K562 (cell line): Measurements from ENCODE around the gene UBXN2A. TPM values are rescaled to one million over a fixed set of nuclear protein-coding genes. Genes with fewer than 3 reads are reported as not detected.
A peak's percentile ranks its signal among the peaks of the same experiment; 100 is the strongest.

ENCODE experiments used
- CCAR2 ChIP-seq: fragments of 200-400 bp; formaldehyde crosslinking; IDR thresholded peaks from 2 replicates; pipeline ENCODE4 v1.6.1; 2017; ENCODE audit warnings: mild to moderate bottlenecking, low read depth, low read length
- FOXJ2 ChIP-seq: fragments of 200-800 bp; sonication (Bioruptor generic); IDR thresholded peaks from 2 replicates; pipeline ENCODE4 v1.6.1; 2016; ENCODE audit warnings: missing genetic modification characterization, missing compliant biosample characterization
- FOXP1 ChIP-seq: sonication (generic); formaldehyde crosslinking; IDR thresholded peaks from 2 replicates; pipeline ENCODE4 v1.8.0; 2022; ENCODE audit warnings: mild to moderate bottlenecking, missing genetic modification reagents
- KLF6 ChIP-seq: fragments of 250-450 bp; sonication (Bioruptor Pico); IDR thresholded peaks from 2 replicates; pipeline ENCODE4 v1.4.0; 2020; ENCODE audit warnings: mild to moderate bottlenecking, moderate library complexity, borderline replicate concordance
- LARP7 ChIP-seq: fragments of 450-650 bp; IDR thresholded peaks from 2 replicates; pipeline ENCODE4 v1.6.1; 2016
- MAFF ChIP-seq: IDR thresholded peaks from 2 replicates; pipeline ENCODE4 v1.6.1; 2012; ENCODE audit warnings: low read length, improper control_type of control experiment
- MTA2 ChIP-seq: fragments of 450-650 bp; IDR thresholded peaks from 2 replicates; pipeline ENCODE4 v1.6.1; 2016; ENCODE audit warnings: low read depth
- NFE2L1 ChIP-seq: fragments of 450-650 bp; IDR thresholded peaks from 2 replicates; pipeline ENCODE4 v1.6.1; 2016; ENCODE audit warnings: missing genetic modification characterization, low read depth, mild to moderate bottlenecking, missing compliant biosample characterization, moderate library complexity, borderline replicate concordance
- NFRKB ChIP-seq: fragments of 450-650 bp; IDR thresholded peaks from 2 replicates; pipeline ENCODE4 v1.6.1; 2016; ENCODE audit warnings: low read depth
- NKRF ChIP-seq: fragments of 450-650 bp; IDR thresholded peaks from 2 replicates; pipeline ENCODE4 v1.6.1; 2016; ENCODE audit warnings: borderline replicate concordance
- RNF219 ChIP-seq: fragments of 250-450 bp; sonication (Bioruptor Pico); IDR thresholded peaks from 2 replicates; pipeline ENCODE4 v1.5.0; 2022; ENCODE audit warnings: mild to moderate bottlenecking
- TRIM28 ChIP-seq: fragments of 450-650 bp; IDR thresholded peaks from 2 replicates; pipeline ENCODE4 v1.6.1; 2017
- ZBTB11 ChIP-seq, 3 experiments: fragments of 200-800 bp in 1 of 3; fragments of 250-450 bp in 1 of 3; fragments of 450-650 bp in 1 of 3; sonication (Bioruptor Pico) in 1 of 3; sonication (Bioruptor generic) in 1 of 3; formaldehyde crosslinking in 1 of 3; IDR thresholded peaks; 2 replicates each; pipeline versions ENCODE4 v1.6.1 to v1.8.0; 2016 to 2022; ENCODE audit warnings: mild to moderate bottlenecking in 2 of 3, missing genetic modification characterization in 2 of 3, missing compliant biosample characterization in 1 of 3, moderate library complexity in 1 of 3
- ZBTB7A ChIP-seq: IDR thresholded peaks from 2 replicates; pipeline ENCODE4 v1.6.1; 2011; ENCODE audit warnings: low read depth, mild to moderate bottlenecking, low read length, moderate library complexity, borderline replicate concordance; ENCODE audit not compliant: control insufficient read depth
- ZBTB8A ChIP-seq: fragments of 450-650 bp; IDR thresholded peaks from 2 replicates; pipeline ENCODE4 v1.6.1; 2018; ENCODE audit warnings: mild to moderate bottlenecking, moderate library complexity; ENCODE audit not compliant: partially characterized antibody
- ZFP30 ChIP-seq: fragments of 250-450 bp; sonication (Bioruptor Pico); IDR thresholded peaks from 2 replicates; pipeline ENCODE4 v1.8.0; 2022; ENCODE audit warnings: moderate library complexity, mild to moderate bottlenecking, inconsistent platforms, borderline replicate concordance
- ZFX ChIP-seq: sonication (generic); formaldehyde crosslinking; IDR thresholded peaks from 2 replicates; pipeline ENCODE4 v1.8.0; 2022; ENCODE audit warnings: mild to moderate bottlenecking, missing genetic modification reagents, moderate library complexity
- ZNF274 ChIP-seq: IDR thresholded peaks from 2 replicates; pipeline ENCODE4 v1.6.1; 2011; ENCODE audit warnings: low read depth, mild to moderate bottlenecking, low read length, moderate library complexity, borderline replicate concordance
- ZNF431 ChIP-seq: sonication (generic); formaldehyde crosslinking; IDR thresholded peaks from 2 replicates; pipeline ENCODE4 v1.8.0; 2022; ENCODE audit warnings: mild to moderate bottlenecking, missing genetic modification reagents
- polyA plus RNA-seq, 8 experiments: library from polyadenylated mRNA; depleted of rRNA in 4 of 8; stranded (reverse) in 5 of 8; unstranded in 3 of 8; fragments of >200 nt; fragmentation: Nextera tagmentation in 2 of 8; fragmentation: Illumina TruSeq in 1 of 8; extraction: Ambion mirVana in 2 of 8; extraction: Trizol in 1 of 8; gene quantifications; 2 replicates each; pipeline versions ENCODE4 v1.2.1 to v1.2.3, GENCODE V29; 2011 to 2014; ENCODE audit warnings: inconsistent platforms in 1 of 8, missing spikeins in 1 of 8
- total RNA-seq, 7 experiments: library from RNA; depleted of rRNA in 6 of 7; stranded (reverse); fragments of >200 nt in 6 of 7; fragmentation: Illumina TruSeq in 2 of 7; extraction: Trizol in 2 of 7; gene quantifications; 2 replicates each; pipeline versions ENCODE4 v1.2.1 to v1.2.3, GENCODE V29; 2011 to 2021; ENCODE audit warnings: low replicate concordance in 1 of 7

UBXN2A gene
- total and polyA plus RNA-seq, 9 of the 15 experiments (the other 6 are each of a cell fraction or from before 2014, with no cell fraction given): 3.4 to 25.6 (median 16.0) TPM

- no peak for TF ChIP-seq NKRF
- TF ChIP-seq NFE2L1 (tag): no peak
- TF ChIP-seq CCAR2: no peak
- TF ChIP-seq FOXP1 (CRISPR knock-in tag): no peak
- peak in 1 of 3 experiments; percentile 75; a peak in 2 of 6 replicates for TF ChIP-seq ZBTB11 (CRISPR knock-in tag; IDR thresholded peaks at IDR 0.05)
- no peak for TF ChIP-seq RNF219 (CRISPR knock-in tag)
- no peak for TF ChIP-seq ZFX (CRISPR knock-in tag)
- TF ChIP-seq ZBTB7A: no peak
- TF ChIP-seq ZNF274: no peak
- peak; percentile 16; the same call in 1 of the 2 replicates for TF ChIP-seq TRIM28
- TF ChIP-seq MAFF: no peak
- TF ChIP-seq KLF6 (CRISPR knock-in tag): no peak
- TF ChIP-seq MTA2: peak; percentile 98
- peak; percentile 84; the same call in 1 of the 2 replicates for TF ChIP-seq FOXJ2 (tag)
- TF ChIP-seq ZBTB8A: no peak
- peak; percentile 66 for TF ChIP-seq NFRKB
- no peak for TF ChIP-seq ZNF431 (CRISPR knock-in tag)
- no peak for TF ChIP-seq ZFP30 (CRISPR knock-in tag)
- TF ChIP-seq LARP7: no peak
These were observed 71.2 kb downstream of the UBXN2A start (continued) for GRCh38 chr2:24011250-24012104.
